Transverse colon (tissue), 3 donors: ENCODE results near the gene IL1F10.

Experiments
- CTCF ChIP-seq, 5 experiments: fragments of 200-600 bp in 3 of 5; fragments of 450-650 bp in 2 of 5; sonication (generic) in 3 of 5; IDR thresholded peaks; 1 replicate in 2 of 5; 2 replicates in 3 of 5; pipeline ENCODE4 v1.5.1; 2016 to 2017; ENCODE audit warnings: antibody characterized with exemption in 5 of 5, inconsistent platforms in 3 of 5, mild to moderate bottlenecking in 2 of 5, moderate library complexity in 1 of 5
- POLR2A ChIP-seq: fragments of 450-650 bp; IDR thresholded peaks from one replicate; pipeline ENCODE4 v1.6.1; 2016; ENCODE audit warnings: antibody characterized with exemption, mild to moderate bottlenecking, moderate library complexity

- TF ChIP-seq CTCF (IDR thresholded peaks at IDR 0.05): no peak
- no peak for TF ChIP-seq POLR2A
Measured at GRCh38 chr2:113046465-113046864, 21.3 kb upstream of the IL1F10 start.
